ENCODE data around the gene TMEM61.
A peak's percentile ranks its signal among the peaks of the same experiment; 100 is the strongest.

TMEM61 gene

DNA sequence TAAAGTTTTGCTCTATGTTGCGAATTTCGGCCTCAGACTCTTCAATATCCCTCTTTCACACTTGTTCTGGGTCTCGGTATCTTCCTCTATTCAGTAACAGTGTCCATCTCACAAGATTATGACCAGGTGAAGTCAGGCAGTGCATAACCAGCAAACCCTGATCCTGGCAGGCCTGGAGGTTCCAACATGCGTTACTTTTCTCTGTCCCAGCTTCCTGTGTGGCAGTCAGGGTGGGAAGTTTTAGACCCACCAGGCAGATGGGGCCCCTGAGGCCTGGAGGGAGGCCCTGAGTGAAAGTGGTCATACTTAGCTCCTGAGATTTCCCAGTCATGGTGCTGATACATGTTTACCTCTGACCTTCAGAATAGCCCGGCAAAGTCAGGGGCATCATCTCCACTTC, 5.1 kb downstream of the TMEM61 start:
- DNase-seq (ENCODE audit: low read depth), result no peak

DNA sequence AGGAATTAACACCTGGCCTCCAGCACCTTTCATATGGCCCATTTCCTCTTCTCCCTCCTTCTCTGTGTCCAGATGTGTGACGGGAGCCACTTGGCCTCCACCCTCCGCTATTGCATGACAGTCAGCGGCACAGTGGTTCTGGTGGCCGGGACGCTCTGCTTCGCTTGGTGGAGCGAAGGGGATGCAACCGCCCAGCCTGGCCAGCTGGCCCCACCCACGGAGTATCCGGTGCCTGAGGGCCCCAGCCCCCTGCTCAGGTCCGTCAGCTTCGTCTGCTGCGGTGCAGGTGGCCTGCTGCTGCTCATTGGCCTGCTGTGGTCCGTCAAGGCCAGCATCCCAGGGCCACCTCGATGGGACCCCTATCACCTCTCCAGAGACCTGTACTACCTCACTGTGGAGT, 5.6 kb downstream of the TMEM61 start:
- DNase-seq (ENCODE audit: low read depth), result no peak

DNA sequence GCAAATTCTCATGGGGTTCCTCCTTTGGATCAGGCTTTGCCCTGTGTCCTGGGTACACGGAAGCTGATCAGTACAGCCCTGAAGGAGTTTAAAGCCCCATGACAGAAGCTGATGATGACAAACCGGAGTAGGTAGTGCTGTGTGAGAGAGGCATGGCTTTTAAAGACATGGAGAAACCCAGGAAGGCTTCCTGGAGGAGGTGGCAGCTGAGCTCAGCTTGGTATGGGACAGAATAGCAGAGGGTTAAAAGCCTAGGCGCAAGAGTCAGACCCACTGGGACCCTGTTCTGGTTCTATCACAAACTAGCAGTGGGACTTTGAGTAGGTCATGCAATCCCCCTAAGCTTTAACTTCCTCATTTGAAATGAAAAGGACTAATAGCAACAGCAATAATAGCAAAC, 6.1 kb downstream of the TMEM61 start:
- DNase-seq (ENCODE audit: low read depth), result no peak

DNA sequence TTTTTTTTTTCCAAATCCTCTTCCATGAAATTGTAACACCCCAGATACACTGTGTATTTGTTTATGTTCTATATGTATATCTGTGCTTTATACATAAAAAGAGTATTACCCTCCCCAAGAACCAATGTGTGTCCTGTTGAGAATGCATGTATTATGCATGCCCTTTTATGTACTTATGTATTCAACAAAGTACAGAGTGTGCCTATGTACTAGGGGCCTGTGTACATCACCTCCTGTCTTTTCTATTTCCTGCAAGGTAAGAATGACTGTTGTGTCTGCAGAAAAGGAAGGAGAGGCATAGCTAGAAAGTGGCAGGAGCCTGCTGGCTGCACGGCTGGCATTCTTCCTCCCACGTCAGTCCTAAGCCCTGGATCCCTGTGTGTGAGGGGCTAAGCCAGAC, 7.0 kb downstream of the TMEM61 start:
- DNase-seq (ENCODE audit: low read depth), result no peak

DNA sequence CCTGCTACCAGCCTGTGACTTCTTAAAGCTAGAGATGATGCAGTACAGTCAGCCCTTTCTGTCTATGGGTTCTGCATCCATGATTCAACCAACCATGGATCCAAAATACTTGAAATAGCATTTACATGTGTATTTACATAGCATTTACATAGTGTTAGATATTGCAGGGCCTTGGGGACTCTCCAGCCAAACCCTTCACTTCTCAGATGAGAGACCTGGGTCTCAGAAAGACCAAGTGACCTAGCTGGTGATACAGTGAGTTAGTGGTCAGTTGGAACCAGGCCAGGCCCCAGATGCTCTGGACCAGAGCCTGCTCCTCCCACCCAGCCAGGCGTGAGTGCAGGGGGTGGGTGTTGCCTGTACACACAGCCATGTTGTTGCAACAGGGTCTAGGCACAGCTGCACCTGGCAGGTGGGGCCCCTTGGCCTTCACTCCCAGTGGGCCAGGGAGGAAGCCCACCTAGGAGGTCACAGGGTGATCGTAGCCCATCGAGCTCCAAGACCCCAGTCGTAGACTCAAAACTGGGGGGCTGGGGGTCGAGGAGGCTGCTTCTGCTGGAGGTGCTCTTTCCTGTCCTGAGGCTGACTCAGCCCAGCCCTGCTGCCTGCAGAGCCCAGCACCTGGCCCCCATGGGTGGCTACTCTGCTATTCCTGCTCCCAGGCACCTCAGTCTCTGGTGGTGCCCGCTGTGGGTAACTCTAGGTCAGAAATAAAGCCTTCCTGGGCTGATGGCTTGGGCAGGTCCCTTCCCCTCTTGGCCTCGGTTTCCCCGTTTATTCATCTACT, 7.7 kb downstream of the TMEM61 start:
- no peak for DNase-seq (ENCODE audit: low read depth)

DNA sequence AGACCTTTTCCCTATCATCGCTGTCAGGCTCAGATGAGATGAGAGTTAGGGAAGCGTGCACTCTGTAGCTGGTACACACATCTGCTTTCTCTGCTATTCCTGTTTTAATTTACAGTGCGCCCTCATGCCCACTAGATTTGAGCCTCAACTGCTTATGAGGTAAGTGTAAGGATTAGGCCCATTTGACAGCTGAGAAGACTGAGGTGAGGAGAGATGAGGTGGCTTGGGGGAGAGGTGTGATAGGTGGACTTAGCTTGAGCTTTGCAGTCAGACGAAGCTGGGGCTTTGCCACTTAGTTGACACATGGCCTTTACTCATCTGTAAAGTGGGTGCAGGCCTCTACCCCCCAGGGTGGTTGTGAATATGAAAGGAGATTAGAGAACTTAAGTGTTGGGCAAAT, 8.5 kb downstream of the TMEM61 start:
- no peak for DNase-seq (ENCODE audit: low read depth)

DNA sequence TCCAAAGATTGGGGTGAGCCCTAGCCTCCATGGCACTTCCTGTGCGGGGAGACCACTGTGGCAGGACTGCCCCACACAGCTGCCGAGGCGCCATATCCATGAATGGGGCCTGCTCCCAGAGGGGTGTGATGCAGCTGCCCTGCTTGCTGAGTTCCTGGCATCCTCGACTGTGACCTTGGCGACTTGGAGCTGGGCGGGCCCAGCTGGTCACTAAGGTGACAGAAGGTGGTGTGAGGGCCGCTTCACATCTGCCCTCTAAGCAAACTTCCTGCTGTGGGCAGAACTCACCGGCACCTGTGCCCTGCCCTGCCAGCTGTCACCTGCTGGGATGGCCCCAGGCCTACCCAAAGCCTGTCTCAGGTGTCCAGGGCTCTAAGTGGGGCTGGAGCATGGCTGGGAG, 9.0 kb downstream of the TMEM61 start:
- no peak for DNase-seq (ENCODE audit: low read depth)

DNA sequence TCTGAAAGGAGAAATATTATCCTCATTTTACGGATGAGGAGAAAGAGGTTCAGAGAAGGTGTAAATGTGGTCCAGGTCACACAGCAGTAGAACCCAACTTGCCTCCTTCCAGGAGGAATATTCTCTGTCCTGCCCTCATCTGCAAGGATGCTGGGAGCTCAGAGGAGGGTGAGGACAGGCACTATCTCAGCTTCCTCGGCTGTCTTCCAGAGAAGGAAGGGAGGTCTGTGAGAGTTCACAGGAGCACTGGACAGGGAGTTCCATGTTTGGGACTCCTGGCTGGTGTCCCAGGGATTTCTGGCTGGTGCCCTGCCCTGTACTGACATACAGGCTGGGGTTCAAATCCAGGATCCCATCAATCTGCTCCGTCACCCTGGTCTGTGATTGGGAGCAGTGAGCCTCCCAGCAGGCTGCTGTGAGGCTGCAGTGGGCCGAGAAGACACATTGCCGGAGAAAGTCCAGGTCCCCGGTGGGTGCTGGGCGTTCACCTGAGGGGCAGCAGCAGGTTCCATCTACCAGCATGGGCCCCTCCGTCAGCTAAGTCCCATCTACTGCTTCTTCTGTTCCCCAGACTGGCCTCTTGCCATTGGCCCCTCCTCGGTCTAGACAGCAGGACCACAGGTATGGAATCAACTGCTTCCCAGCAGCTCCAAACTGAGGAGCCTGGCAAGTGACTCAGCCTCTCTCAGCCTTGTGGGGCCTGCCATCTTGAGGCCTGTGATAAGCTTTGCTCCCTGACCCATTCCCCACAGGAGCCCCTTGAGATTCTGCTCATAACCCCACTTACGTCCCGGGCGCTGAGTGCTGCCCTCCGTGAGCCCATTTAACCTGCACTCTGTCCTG, 9.8 kb downstream of the TMEM61 start:
- no peak for DNase-seq (ENCODE audit: low read depth)

DNA sequence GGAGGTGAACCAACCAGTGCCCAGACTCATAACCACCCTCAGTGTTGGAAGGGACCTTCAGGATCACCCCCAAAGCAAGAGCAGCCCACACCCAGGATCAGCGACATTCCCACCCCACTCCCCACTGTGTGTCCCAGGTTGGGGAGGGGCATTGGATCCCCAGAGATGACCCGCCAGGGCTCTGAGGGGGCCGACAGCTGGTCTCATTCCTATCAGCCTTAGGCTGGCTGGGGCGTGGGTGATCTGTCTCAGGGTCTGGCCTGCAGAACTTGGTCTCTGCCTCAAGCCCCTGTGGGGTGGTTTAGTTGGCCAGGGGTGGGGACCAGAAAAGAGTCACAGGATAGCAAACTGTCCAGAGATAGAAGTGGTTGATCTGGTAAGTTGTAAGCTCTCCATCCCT, 10.5 kb downstream of the TMEM61 start:
- DNase-seq (ENCODE audit: low read depth), result no peak

DNA sequence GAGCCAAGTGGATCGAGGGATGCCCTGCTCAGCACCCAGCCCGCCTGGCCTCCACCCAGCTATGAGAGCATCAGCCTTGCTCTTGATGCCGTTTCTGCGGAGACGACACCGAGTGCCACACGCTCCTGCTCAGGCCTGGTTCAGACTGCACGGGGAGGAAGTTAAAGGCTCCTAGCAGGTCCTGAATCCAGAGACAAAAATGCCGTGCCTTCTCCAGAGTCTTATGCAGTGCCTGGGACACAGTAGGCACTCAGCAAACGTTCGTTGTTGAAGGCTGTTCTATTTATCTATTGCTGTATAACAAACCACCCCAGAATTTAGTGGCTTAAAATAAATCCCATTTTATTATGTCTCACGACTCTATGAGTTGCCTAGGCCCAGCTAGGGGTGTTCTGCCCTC, 11.5 kb downstream of the TMEM61 start:
- no peak for DNase-seq (ENCODE audit: low read depth)

DNA sequence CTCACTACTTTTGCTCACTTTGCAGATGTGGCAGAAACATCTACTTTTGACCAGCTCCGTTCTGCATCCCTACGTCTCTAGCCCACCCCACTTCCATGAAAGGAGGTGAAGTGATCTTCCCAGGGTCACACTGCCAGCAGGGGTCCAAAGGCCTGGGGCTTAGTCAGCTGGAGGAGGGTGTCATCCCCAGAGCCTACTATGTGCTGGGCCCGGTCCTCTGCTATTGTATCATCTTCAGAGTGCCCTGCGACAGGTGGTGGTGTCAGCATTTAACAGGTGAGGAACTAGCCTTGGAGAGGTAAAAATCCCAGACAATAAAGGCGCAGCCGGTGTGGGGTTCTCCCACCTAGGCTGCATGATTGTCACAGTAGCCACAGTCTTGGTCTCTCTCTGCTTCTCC, 12.7 kb downstream of the TMEM61 start:
- DNase-seq (ENCODE audit: low read depth), result no peak

DNA sequence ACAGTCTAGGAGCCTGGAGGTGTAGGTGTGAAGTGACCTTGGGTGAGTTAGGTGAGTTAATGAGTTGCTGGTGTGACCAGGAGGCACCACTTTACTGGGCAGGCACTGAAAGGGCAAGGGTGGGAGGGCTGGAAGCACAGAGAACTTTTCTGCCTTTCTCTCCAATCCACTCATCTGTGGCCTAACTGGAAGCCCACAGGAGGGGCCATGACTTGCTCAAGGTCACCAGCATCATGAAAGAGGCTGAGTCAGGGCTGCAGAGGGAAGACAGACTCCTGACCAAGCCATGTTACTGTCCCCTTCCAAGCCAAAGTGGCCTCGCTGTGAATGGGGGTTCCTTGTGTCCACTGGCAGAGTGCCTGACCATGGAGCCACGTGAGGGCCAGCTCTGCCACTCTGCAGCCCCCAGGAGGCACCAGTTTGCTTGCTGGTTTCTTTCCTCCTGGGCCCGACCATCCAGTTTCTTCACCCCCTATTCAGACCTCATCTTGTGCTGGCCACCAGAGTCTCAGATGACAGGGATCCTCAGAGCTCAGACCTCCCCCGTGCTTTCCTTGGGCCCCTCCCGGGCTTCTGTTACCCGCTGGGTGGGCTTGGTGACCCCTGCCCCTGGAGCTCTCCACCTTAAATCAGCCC, 14.0 kb downstream of the TMEM61 start:
- DNase-seq (ENCODE audit: low read depth), result no peak

DNA sequence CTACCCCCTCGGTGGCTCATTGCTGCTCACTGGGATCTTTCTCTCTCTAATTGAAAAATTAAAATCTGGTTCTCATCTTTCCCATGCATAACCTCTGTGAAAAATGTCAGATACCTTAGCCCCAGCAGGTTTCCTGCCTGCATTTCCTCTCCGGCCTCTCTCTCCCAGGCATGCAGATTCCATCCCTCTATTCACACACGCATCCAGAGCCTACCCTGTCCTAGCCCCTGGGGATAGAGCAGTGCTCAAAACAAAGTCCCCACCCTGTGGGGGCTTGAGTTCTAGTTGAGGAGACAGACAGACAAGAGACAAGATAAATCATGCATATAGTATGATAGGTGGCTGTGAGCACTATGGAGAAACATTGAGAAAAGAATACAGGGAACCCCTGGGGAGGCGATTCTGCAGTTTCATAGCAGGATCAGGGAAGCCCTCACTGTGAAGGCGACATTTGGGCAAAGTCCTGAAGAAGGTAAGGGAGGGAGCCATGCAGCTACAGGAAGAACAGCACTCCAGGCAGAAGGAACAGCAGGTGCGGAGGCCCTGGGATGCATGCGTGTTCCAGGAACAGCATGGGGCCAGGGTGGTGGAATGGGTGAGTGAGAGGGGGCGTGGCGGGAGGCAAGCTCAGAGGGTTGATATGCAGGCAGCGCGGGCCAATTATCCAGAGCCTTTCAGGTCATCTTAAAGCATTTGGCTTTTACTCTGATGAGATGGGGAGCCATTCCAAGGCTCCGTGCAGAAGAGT, 14.8 kb downstream of the TMEM61 start:
- DNase-seq (ENCODE audit: low read depth), result no peak

DNA sequence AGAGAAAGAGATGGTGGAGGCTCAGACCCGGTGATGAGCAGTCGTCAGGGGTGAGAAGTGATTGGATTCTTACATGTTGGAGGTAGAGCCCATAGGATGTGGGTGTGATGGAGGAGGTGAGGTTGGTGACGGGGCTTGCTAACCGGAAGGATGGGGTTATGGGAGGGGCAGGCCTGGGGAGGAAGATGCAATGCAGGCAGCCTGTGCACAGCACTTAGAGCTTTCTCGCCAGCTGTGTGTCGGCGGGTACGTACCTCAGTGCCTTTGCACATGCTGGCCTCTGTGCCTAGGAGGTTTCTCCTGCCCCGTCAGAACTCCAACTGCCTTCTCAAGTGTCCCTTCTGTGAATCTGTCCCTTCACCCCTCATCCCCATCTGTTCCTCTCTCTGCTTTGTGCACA, 15.4 kb downstream of the TMEM61 start:
- DNase-seq (ENCODE audit: low read depth), result peak; percentile 26

DNA sequence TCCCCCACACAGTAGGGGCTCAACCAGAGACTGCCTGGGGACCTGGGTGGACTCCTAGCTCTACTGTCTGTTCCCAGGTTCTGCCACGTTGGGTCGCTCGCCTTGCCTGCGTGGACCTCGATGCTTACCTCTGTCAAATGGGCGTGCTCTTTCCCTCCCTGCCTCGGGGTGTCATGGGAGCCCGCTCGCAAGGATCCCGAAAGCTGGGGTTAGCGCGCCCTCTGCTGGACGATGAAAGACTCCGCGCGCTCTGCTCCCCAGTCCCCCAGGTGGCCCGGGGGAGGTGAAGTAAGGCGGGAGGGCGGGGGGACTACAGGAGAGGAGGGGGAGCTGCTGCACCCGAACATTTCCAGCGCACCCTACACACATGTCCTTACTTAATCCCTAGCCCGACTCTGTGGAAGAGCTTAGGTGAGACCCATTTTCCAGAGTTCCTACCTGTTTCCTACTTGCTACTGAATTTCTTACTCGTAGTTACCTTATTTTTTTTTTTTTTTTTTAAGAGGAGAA, 16.0 kb downstream of the TMEM61 start:
- peak; percentile 63 for DNase-seq (ENCODE audit: low read depth)

DNA sequence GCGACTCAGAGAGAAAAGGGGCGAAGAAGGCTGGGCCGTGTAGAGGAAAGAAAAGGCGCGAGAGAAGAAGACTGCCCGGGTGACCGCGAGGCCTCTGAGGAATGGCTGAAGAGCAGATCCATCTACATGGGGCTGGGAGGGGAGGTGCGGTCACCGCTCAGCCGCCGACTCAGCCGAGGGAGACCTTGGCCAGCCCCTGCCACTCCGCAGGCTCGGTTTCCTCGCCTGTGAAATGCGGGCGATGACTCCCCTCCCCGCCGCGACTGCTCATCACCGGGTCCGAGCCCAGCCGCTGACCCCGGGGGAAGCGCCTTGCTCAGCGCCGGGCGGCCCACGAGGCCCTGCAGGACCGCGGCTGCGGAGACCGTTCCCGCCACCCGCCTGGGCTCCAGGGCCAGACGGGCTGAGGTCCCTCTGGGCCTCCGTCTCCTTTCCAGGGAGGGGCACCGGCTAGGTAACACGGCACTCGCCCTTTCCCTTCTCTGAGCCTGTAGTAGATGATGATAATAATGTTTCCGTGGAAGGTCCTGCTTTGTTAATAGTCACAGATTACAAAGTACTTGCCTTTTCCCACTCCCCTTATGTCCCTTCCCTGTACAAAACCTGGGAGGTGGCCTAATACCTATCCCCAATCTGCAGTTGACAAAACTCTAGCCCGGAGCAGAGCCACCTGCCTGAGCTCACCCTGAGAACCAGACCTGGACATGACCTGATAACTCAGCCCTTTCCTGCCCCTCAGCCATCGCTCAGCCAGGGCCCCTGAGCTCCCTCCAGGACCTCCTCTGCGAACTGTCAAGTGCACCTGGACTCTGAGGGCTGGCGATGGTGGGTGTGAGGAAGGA, 16.7 kb downstream of the TMEM61 start:
- DNase-seq (ENCODE audit: low read depth), result no peak

DNA sequence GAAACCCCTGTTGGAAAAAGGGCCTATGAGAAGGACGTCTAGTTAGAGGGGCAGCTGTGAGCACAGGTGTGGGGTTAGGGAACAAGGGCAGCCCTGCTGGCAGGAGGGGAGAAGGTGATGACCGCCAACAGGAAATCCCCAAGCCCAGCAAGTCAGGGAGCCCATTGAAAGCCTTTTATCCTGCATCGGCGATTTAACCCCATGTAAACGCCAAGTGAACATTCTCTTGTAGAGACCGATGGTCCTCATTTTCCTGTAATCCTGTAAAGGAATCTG, 17.2 kb downstream of the TMEM61 start:
- no peak for DNase-seq (ENCODE audit: low read depth)

DNA sequence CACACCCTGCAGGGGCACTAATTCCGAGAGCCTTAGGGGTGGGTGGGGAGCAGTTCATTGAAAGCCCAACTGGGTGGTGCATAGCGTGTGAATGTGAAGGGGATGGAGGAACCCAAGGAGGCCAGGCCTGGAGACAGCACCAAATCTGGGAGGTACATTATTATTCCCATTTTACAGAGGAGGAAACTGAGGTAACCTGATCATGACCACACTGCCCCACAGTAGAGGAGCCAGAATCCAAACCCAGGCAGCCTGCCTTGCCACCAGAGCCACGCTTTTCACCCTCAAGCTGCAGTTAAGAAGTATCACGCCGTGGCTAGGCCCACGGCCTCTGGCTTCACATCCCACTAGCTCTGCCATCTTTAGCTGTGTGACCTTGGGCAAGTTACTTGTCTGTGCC, 17.7 kb downstream of the TMEM61 start:
- DNase-seq (ENCODE audit: low read depth), result no peak

DNA sequence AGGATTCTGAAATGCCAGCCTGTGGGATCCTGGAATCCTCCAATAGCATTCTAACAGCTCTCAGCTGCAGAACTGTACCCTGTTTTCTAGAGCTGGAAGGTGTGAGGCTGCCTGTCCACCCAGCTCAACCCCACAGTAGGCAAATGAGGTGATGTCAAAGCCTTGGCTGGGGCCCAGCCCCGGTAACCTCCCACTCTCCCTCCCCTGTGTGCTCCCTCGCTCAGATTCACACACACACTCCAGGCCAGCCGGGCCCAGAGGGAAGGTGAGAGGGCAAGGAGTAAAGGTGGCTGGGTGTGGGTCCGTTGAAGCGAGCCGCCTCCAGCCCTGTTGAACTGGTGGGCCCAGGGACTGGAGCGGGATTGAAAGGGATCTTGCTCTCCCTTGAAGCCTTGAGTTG, 18.2 kb downstream of the TMEM61 start, which contains the start of gene BSND:
Gene BSND (plus strand): TSS at position 257 of the 400 bp plus-strand sequence. CDS start 254 bp downstream, outside the sequence.
- no peak for DNase-seq (ENCODE audit: low read depth)

DNA sequence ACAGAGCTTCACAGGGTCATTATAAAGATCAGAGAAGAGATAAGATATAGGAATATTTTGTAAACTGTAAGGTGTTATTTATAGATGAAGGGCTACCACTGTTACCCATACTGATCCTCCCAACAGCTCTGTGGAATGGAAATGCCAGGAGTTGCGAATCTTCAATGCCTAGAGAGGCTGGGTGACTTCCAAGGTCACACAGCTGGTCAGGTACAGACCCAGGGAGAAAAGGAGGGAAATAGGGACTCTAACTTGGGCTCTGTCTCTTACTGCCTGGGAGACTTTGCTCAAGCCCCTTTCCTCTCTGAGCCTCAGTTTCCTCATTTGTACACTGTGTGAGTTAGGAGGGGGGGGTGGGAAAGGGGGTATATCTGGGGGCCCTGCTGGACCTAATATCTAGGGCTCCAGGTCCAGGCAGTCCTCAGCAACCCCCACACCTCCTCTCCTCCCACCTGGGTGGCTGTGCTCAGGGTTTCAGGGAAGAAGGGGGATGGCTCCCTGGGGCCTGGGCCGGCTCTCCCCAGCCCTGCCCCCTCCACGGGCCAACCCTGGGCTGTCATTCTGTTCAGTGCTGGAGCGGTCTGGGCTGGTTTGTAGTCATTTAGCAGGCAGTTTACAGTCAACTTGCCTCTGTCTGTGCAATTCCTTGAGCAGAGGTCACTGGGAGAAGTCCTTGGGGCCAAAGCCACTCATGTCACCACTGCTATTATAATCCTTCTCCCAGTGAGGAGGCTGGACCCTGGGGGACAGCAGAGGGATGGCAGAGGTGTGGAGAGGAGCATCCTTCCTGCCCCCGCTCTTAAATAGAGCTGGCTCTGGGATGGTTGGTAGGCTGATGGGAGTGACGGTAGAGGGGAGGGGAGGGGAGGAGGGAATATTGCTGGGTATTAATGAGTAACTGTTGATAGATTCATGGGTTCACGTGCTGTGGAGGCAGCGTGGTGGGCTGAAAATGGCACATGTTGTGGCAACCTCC, 20.0 kb downstream of the TMEM61 start:
- DNase-seq (ENCODE audit: low read depth), result no peak

All from activated T-helper 1 cell treated with Interleukin-2 at 50 U/mL for 16 hours (primary cell).